NCI-H2196 (cell line): ENCODE measurements around the gene SLAMF9.
A peak's percentile ranks its signal among the peaks of the same experiment; 100 is the strongest.
"Not testable (repeated sequence)": the region's sequence is repeated elsewhere in the genome, so short reads cannot be mapped to it uniquely, and the experiment has no call there.

Experiments used
- DNase-seq: peaks from one replicate; lab custom pipeline; 2025; ENCODE audit not compliant: unreplicated experiment; lab: John Stamatoyannopoulos, UW

SLAMF9 gene

DNA sequence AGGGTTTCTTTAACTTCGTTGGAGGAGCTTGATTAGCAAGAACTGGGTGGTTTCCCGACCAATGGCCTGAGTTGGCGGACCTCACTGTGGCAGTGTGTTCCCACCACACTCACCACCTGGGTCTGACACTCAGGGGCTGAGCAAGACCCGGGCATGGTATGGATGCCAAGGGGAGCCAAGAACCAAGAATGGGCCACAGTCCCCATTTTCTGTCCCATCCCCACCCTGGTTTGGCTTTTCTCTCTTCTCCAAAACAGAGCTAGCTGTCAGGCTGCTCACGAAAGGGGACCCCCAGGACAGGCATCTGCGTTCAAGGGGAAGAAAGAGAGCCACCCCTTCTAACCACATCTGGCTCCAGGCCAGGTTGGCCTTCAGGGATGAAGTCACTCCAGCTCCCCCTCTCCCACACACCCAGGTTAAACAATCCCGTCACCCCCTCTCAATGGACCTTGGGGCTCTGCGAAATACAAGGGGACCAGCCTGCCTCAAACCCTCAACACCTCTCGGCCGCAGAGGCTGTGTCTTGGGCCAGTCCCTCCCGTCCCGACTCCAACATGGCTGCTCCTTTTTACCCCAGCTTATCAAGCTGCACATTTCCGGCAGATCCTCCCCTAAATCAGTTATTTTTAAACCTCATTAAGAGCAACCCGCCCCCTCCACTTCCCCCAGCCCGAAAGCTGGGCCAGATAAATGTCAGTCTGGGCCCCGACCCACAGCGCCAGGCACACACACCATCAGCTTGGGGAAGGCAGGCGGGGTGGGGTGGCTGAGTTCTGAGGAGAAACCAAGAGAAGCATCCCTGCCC, 32.1 kb downstream of the SLAMF9 start:
- DNase-seq = no peak

DNA sequence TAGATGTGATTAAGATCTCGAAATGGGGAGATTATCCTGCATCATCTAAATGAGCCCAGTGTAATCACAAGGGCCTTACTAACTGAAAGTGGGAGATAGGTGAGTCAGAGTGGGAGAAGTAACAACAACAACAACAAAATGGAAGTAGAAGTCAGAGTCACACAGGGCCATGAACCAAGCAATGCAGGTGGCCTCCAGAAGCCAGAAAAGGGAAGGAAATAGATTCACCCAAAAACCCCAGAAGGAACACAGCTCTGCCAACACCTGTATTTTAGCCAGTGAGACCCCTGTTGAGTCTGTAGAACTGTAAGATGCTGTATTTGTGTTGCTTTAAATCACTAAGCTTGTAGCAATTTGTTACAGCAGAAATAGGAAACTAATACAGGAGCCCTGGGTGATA, 32.8 kb downstream of the SLAMF9 start:
- DNase-seq = no peak

DNA sequence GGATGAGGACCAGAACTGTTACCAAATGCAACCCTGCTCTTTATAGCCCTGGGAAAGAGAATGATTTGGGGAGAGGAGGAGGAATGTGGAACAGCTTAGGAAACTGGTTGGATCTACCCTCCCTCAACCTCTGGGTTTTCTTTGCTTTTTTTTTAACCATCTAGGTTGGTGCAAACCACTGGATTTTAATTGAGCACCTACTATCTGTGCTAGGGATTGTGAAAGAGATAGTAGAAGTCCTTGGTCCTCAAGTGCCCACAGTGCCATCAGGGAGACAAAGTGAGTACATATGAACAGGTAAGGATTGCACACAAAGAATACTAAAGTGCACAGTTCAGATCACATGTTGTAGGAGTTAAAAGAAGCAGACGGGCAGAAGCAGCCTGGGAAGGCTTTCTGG, 33.4 kb downstream of the SLAMF9 start:
- no peak for DNase-seq

DNA sequence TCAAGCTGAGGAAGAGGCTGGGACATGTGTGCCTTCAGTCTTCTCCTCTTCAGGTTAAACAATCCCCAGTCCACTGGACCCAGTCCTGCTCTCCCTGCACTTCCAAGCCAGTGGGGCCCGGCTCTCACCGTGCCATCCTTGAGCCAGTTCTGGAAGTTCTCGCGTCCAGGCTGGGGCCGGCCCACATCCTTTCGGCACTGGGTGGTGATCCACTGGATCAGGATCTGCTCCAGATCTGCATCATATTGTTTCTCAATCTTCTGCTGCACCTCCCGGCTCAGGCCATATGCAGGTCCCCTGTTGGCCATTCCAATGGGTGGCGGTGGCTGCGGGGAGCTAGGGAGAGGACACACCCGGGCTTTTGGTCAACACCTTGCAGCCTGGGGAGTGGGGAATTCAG, 33.8 kb downstream of the SLAMF9 start:
- no peak for DNase-seq

DNA sequence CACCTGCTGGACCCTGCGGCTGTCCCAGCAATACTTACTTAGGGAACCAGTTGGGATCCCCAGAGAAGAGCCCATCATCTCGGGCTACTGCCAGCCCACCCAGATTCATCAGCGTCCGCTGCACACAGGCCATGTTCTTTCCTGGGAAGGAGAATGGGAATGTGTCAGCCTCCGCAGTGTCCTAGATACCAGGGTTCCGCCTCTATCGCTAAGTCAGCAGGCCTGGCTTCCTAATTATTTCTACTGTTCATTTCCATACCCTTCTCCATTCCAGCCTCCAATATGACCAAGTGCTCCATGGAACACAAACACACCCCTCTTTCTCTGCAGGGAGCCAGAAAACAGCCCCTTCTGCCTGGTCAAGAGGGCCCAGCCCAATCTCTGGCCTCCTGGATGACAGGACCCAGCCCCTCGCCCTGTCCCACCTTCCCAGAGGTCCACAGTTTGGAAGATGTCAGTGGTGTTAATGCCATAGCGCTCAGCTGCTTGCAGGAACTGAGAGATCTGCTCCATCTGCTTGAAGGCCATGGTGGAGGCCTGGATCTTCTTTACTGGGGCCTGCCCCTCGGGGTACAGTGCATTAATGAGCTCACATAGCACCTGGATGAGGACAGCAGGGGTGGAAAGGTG, 34.7 kb downstream of the SLAMF9 start:
- no peak for DNase-seq

DNA sequence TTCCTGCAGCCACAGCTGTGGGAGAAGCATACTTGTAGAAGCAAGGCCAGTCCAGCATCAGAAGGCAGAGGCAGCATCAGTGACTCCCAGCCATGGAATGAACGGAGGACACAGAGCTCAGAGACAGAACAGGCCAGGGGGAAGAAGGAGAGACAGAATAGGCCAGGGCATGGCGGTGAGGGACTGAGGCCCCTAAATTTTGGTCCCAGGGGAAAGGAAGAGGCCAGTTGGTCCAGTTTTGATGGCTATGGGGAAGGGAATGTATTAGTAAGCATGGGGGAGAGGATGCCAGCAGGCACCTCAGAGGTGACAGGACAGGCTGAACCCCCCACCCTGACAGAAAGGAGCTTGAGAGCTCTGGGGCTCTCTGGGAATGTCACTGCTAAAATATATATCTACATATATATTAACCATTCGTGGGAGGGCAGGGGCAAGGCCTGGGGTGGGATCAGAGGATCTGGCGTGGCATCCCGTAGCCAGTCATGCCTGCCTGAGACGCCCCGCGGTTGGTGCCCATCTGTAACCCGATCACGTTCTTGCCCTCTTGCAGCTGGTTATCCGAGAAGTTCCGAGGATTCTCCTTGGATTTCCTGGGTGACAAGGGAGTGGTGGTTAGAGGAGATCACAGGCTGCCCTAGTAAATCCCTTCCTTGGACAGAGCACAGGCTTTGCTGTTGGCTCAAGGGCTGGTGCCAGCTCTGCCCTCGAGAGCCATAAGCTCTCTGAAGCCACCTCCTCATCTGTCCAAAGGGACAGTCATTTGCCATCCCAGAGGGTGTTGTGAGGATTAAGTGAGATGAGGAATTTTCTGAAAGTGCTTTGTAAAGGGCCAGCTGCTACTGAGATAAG, 35.5 kb downstream of the SLAMF9 start:
- DNase-seq = no peak

DNA sequence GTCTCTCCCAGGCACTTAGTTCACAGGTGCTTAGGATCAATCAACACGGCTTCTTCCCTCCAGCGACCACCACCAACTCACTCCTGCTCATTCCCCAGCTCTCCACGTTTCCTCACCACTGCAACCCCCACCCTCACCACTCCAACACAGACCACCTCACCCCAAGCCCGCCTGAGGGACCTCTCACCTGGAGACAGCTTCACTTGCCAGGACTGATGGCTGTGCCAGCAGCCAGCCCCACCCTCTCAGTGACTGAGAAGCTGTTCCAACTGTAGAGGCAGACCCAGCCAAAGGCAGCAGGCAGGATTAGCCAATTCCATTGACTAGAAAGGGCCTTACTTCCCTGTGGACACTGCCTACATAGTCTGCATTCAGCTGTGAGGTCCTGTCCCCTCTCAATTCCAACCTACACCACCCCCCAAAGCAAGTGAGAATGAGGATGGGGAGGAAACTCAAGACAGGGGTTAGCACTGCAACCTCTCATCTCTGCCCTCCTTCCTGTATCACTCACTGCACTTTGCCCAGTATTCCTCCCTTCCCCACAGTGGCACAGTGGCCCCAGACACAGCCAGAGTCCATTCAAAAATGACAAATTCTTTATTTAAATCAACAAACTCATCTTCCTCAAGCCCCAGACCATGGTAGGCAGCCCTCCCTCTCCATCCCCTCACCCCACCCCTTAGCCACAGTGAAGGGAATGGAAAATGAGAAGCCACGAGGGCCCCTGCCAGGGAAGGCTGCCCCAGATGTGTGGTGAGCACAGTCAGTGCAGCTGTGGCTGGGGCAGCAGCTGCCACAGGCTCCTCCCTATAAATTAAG, 36.3 kb downstream of the SLAMF9 start:
- no peak for DNase-seq

DNA sequence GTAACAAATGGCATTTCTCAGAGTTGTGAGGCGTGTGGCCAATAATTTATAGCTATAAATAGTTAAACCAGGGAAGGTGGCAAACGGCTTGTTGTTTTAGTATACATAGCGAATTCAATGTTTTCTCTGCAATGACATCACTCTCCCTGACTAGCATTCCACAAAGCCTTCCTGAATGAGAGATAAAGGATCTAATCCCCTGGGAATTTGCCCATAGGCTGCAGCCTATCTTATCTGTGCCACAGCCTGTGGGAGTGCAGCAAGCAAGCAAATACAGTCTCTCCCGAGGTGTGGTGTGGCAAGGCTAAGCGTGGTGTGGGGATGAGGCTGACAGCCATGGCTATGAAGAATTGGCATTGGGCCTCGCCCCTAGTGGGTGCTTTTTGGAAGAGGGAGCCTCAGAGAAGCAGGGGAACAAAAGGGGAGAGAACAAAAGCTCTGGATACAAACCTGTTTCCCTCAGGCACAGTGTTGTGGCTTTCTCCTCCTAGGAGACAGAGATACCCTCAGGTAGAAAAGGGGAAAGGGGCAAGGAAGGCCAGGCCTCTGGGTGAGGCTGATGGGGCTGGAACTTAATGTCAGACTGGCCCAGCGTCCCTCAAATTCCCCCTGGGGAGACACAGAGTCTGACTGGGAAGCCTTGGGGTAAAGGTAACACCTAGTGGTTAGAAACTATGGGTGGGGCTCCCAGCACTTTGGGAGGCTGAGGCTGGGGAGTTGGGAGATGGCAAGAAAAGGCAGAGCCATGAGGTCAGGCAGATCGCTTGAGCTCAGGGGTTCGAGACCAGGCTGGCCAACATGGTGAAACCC, 37.6 kb downstream of the SLAMF9 start:
- DNase-seq = no peak

DNA sequence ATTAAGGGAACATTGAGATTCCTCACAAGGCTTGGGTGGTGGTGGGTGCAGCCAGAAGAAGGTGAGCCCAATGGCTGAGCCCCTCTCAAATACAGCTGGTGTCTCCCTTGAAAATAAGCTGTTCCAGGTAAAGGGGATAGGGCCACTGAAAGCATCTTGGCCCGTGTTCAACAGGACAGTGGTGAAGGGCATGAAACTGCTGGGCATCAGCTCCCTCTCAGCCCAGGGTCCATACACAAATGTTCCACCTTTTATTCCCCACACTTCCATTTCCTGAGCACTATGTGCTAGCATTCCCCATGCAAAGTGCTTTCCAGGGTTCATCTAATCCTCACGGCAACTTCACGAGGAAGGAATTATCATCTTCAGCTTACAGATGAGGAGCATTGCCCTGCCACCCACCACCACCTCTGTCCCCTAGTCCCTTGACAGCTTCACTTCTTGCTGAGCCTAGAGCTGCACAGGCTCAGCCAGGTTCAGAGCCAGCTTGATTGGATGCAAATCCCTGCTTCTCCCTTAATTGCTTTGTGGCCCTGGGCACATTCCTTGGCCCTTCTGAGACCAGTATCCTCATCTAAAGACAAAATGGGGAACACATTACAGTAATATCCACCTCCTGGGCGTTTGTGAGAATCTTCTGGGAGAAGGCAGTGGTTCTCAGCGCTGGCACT, 38.3 kb downstream of the SLAMF9 start:
- DNase-seq = no peak

DNA sequence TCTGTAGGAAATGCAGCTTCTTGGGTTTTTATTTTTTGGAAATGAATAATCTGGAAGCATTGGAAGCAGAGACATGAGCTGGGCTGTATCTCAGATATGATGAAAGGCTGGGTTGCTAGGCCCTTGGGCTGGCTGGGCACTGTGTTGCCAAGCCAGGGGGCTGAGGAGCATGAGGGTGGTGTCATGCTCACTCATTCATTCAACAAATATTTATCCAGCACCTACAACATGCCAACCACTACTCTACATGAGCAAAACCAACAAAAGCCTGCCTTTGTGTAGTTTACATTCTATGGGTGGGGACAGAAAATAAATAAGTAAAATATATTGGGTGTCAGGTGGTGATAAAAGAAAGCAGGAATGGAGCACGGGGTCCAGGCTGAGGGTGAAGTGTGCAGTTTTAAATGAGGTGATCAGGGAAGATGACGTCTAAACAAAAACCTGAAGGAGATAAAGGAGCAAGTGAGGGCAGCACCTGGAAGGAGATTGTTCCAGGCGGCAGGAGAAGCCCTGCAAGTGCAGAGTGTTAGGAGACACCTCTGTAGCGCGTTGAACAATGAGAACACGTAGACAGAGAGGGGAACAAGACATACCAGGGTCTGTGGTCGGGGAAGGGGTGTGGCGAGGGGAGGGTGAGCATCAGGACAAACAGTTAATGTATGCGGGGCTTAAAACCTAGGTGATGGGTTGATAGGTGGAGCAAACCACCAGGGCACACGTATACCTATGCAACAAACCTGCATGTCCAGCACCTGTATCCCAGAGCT, 39.6 kb downstream of the SLAMF9 start:
- DNase-seq = peak; percentile 33

DNA sequence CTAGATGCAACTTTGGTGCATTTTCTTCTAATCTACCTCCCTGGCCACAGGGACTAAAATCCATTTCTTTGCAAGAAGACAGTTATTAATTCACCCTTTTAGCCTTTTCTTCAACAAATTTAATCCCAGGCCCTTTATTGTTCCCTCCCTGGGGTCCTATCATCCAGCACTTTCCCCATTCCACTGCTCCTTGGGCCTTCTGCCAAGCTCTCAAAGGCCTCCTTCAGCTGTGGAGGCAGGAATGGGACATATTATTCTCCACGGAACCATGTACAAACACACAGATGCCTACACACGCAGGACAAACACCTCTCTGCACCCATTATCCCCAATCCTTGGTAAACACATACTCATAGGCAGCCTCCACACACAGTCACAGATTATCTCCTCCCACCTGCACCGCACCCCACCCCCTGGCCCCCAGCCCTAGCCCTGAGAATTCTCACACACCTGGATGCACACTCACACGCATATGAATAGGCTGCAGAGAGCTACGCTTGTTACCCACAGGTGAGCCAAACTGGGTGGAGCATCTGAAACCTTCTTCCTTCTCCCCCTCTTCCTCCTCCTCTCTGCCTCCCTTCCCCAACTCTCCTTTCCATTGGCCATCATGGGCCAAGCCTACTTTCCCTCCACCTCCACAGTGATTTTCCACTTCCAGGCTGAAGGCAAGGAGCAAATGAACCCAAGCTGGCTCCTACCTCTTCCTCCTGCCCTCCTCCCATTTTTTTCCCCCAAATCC, 40.4 kb downstream of the SLAMF9 start:
- DNase-seq = peak; percentile 24

DNA sequence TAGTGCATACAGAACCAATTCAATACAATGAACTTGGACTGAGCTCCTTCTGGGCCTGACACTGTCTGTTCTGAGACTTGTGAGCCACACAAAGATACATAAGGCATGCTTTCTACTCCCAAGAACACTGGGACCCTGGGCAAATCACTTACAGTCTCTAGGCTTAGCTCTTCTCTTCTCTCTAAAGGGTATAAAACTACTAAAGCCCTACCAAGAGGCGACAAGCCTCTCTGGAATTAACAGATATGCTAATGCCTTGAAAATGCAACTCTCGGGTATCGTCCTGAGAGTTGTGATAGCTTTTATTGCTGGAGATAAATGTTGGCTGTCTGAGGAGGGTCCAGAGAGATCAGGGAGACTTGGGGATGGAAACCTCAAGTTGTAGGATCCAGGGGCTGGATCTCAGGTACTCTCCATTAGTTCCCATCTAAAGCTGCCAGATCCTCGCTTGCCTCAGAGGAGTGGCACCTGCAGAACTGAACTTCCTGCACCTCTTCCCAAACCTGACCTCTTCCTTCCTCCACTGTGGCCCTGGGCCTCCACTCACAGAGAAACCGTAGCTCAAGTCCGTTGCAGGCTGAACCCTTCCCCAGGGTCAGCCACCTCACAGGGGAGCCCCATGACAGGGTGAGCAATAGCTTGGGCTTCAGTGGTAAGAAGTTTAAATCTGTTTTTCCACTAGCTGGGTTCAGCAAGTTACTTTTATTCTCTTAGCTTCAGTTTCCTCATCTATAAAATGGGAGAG, 42.5 kb downstream of the SLAMF9 start:
- DNase-seq = no peak

DNA sequence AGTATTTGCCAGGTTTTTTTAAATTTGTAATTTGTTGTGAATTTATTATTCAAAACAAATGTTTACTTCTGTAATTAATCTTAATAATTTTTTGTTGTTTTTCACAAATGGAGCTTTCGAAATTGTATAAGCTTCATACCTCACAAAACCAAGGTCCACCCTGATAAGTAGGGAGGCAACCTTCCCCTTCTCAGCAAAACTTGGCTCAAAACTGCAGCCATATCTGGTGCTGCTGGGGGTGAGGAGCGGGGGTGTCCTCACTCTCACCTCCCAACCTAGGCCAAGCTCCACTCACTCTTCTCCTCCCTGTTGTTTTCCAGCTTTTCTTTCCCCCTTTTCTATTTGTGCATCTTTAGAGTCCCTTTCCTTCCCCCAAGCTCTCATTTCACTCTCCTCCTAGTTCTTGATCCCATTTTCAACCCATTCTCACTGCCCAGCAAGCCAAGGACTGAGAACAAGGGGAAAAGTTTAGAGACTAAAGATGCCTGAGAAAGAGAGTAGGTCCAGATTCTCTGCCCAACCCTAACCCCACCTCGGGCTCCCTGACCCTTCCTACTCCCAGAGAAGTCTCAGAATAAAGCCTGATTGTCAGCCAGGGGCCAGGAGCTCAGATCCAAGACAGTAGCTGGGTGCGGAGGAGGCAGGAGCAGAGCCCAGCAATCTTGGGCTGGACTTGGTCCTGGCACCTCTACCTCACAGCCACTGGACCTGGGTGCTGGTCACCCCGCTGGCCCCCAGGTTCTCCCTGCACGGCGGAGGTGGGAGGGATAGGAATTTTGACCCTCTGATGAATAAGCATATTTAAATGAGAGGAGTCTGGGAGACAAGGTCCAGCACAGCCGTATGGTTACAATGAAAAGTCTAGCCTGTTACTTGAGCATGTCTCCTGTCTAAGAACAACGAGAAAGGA, 45.8 kb downstream of the SLAMF9 start:
- no peak for DNase-seq

DNA sequence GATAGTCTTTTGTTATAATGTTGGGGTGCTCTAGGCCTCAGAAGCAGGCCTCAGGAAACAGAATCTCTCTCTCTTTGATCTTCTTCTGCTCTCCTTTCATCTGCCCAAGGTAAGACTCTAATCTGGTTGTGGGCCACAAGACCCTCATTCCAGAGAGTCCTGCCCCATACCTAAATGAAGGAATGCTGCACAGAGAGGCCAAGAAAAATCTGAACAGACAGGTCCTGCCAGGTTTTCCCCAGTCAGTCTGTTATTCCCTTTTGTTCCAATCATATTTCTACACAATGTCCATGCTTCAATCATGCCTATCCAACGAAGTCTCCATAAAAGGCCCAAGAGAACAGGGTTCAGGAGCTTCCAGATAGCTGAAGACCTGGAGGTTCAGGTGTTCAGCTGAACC, 47.1 kb downstream of the SLAMF9 start:
- DNase-seq = no peak

DNA sequence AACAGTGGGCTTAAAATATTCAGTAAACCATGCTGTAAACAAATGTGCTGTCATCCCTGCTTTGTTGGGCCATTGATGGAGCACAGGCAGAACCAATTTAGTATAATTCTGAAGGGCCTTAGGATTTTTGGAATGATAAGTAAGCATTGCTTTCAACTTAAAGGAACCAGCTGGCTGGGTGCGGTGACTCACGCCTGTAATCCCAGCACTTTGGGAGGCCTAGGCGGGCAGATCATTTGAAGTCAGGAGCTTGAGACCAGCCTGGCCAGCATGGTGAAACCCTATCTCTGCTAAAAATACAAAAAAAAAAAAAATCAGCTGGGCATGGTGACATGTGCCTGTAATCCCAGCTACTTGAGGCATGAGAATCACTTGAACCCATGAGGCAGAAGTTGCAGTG, 50.0 kb downstream of the SLAMF9 start:
- DNase-seq = not testable (repeated sequence)

DNA sequence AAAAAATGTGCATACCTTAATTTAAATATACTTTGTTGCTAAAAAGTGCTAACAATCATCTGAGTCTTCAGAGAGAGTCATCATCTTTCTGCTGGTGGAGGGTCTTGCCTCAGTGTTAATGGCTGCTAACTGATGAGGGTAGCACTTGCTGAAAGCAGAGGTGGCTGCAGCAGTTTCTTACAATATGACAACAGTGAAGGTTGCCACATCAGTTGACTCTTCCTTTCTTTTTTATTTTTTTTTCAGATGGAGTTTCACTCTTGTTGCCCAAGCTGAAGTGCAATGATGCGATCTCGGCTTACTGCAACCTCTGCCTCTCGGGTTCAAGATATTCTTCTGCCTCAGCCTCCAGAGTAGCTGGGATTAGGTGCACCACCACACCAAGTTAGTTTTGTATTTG, 51.5 kb downstream of the SLAMF9 start:
- no peak for DNase-seq
